Lung (tissue), 12 donors: ENCODE results near the gene PRR5. TPM values are rescaled to one million over a fixed set of nuclear protein-coding genes. Genes with fewer than 3 reads are reported as not detected.

Source experiments
- ATAC-seq: fragments of 200-7000 bp; cut with Tn5 transposase; one replicate; pipeline ENCODE4 v1.9.1; 2020; ENCODE audit warnings: moderate number of reproducible peaks; ENCODE audit not compliant: insufficient read depth, low FRiP score
- DNase-seq, 3 donors: peaks; one replicate each; pipeline ENCODE4 v3.0.0-alpha.2; 2013 to 2017
- H3K27ac ChIP-seq, 2 donors: one replicate each; pipeline ENCODE4 v1.5.1; 2013; ENCODE audit warnings: mild to moderate bottlenecking in 2 of 2, moderate library complexity in 2 of 2, control low read depth in 1 of 2, inconsistent platforms in 1 of 2, low read depth in 1 of 2, low read length in 1 of 2
- H3K27me3 ChIP-seq, 3 donors: one replicate each; pipeline ENCODE4 v1.5.1; 2013; ENCODE audit warnings: low read length in 2 of 3; ENCODE audit not compliant: control insufficient read depth in 3 of 3, insufficient read depth in 3 of 3
- H3K36me3 ChIP-seq, 4 donors: one replicate each; pipeline ENCODE4 v1.5.1; 2013; ENCODE audit warnings: low read length in 4 of 4, mild to moderate bottlenecking in 1 of 4, moderate library complexity in 1 of 4; ENCODE audit not compliant: control insufficient read depth in 4 of 4, insufficient read depth in 4 of 4
- H3K4me1 ChIP-seq, 5 donors: one replicate each; pipeline ENCODE4 v1.5.1; 2013; ENCODE audit warnings: low read length in 5 of 5, mild to moderate bottlenecking in 2 of 5, moderate library complexity in 1 of 5; ENCODE audit not compliant: control insufficient read depth in 5 of 5, insufficient read depth in 5 of 5
- H3K4me3 ChIP-seq: one replicate; pipeline ENCODE4 v1.5.1; 2013; ENCODE audit warnings: mild to moderate bottlenecking, control low read depth, moderate library complexity
- H3K9ac ChIP-seq, 2 donors: one replicate each; pipeline ENCODE4 v1.5.1; 2013; ENCODE audit warnings: low read length in 2 of 2, control low read depth in 1 of 2; ENCODE audit not compliant: insufficient read depth in 1 of 2
- H3K9me3 ChIP-seq, 4 donors: one replicate each; pipeline ENCODE4 v1.5.1; 2013; ENCODE audit warnings: low read length in 3 of 4, mild to moderate bottlenecking in 1 of 4, moderate library complexity in 1 of 4; ENCODE audit not compliant: control insufficient read depth in 4 of 4, insufficient read depth in 3 of 4
- CTCF ChIP-seq: IDR thresholded peaks from 2 replicates; pipeline ENCODE4 v1.5.1; 2012; ENCODE audit warnings: mild to moderate bottlenecking; ENCODE audit errors: control extremely low read depth, extremely low read depth
- WGBS, 2 donors: extraction: QIAGEN DNeasy Blood & Tissue Kit; methylation state at CpG; one replicate each; pipeline ENCODE4 v1.1.7; 2013; 5-methylcytosine and 5-hydroxymethylcytosine counted together
- polyA plus RNA-seq, 2 donors: library from polyadenylated mRNA; stranded (reverse); fragments of 200-250 nt; gene quantifications; one replicate each; pipeline ENCODE4 v1.2.1, GENCODE V29; 2013
- total RNA-seq, 2 donors: library from RNA; depleted of rRNA in 1 of 2; stranded (reverse); fragments of >200 nt in 1 of 2; gene quantifications; one replicate each; pipeline ENCODE4 v1.2.1, GENCODE V29; 2014 to 2021
- donor health status: control.
- donor health status: control.
- donor health status: Bipolar disorder and iron deficiency.
- donor health status: healthy.
- donor health status: DM: yes; HTN: yes; CAD: no.

PRR5 gene
- total and polyA plus RNA-seq, 4 donors, result 9.1 to 17.3 (median 11.1) TPM

- ATAC-seq (no peak), DNase-seq (no peak)
- Histone ChIP-seq H3K27ac (no peak overlapping the region), H3K36me3 (no peaks in the 10 kb centered on the region), H3K4me1 (peaks cover 0 to 46% (median 17%) of the 10 kb centered on the region in 5 donors), H3K9me3 (no peaks in the 10 kb centered on the region), H3K9ac (no peak overlapping the region), H3K4me3 (no peak overlapping the region), H3K27me3 (peaks cover 0 to 3% (median 0%) of the 10 kb centered on the region in 3 donors)
- TF ChIP-seq CTCF, result no peak
- WGBS, 2 donors, result 77 to 78% methylated on average over 17 of the region's 17 CpGs
Observed at GRCh38 chr22:44740307-44740706, 38.3 kb downstream of the PRR5 start.

GRCh38 chr22:44741929-44742328 lies 39.9 kb downstream of the PRR5 start:
- DNase-seq (peak; percentile 46 to 65 (median 47)), ATAC-seq (no peak)
- H3K4me1 ChIP-seq, result peaks cover 0 to 51% (median 25%) of the 10 kb centered on the region in 5 donors
- peaks cover 0 to 3% (median 0%) of the 10 kb centered on the region in 3 donors for H3K27me3 ChIP-seq
- TF ChIP-seq CTCF, result no peak
- no peaks in the 10 kb centered on the region for H3K9me3 ChIP-seq
- 54 to 82% methylated on average over 9 of the region's 9 CpGs for WGBS, 2 donors
- no peak overlapping the region for H3K9ac ChIP-seq
- no peak overlapping the region for H3K27ac ChIP-seq
- H3K4me3 ChIP-seq, result no peak overlapping the region
- no peaks in the 10 kb centered on the region for H3K36me3 ChIP-seq

- 88 to 93% methylated on average over 11 of the region's 11 CpGs for WGBS, 2 donors
- H3K27ac ChIP-seq, result no peak overlapping the region
Observed at GRCh38 chr22:44743247-44743646, 41.2 kb downstream of the PRR5 start.

More at GRCh38 chr22:44743247-44743646, 41.2 kb downstream of the PRR5 start:
- Histone ChIP-seq H3K9me3 (no peaks in the 10 kb centered on the region), H3K27me3 (no peaks in the 10 kb centered on the region), H3K4me1 (peaks cover 0 to 47% (median 16%) of the 10 kb centered on the region in 5 donors), H3K36me3 (no peaks in the 10 kb centered on the region), H3K4me3 (no peak overlapping the region), H3K9ac (no peak overlapping the region)
- no peak for DNase-seq
- ATAC-seq, result no peak
- no peak for TF ChIP-seq CTCF
